GM21423 (cell line): ENCODE data around the gene ASXL1.

Source experiments
- ATAC-seq: cut with Tn5 transposase; IDR thresholded peaks from one replicate; pipeline ENCODE4 v1.9.1; 2021; ENCODE audit warnings: mild to moderate bottlenecking, moderate library complexity; ENCODE audit not compliant: unreplicated experiment

ASXL1 gene

DNA sequence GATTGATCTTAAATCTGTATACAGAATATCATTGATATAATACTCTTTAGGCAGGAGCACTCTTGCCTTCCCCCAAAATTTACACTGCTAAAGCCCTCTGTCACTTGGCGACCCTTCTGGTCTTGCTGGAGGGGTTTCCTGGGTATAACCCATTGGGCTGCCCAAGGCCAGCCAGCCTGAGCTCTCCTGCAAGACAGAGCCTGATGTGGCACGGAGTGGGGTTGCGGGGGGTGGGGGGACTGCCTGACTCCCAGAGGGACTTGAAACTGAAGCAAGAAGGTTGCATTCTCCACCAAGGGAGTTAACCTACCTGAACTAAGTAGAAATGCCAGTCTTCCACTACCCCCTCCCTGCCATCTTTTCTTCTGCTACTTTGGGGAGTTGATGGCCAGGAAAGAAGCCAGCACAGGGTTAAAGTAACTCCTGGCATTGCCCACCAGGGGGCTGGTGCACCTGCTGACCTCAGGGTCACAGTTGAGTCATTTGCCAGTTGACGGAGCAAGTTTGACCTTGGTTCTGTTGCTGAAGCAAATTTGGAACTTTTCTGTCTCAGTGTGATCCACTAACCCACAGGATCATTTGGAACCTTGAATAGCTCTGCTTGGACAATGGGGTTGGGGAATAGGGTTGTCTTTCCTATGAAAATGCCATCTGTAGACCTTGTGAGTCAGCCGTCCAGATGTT is 79.4 kb downstream of the ASXL1 start:
- no peak for ATAC-seq

DNA sequence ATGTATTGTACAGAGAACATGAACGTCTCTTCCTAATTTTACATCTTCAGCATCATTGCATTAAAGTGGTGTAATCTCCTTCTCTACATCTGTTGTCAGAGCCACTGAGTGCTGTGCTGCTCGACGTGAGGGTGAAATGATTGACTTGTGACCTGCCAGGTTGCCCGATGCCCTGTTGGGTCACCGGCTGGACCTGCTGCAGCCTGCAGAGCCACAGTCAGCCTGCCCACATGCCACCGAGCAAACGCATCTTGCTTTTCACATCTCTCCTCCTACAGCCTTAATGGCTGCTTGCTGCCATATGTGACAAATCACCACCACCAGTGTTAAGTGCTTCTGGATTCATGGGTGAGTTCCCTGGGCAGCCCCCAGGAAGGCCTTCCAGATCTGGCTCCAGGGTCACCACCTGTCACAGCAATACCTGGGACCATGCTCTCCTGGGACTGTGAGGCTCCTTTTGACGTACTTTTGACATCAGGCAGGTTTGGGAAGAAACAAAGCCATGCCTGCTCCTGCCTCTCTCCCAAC is 80.3 kb downstream of the ASXL1 start:
- ATAC-seq, result no peak

DNA sequence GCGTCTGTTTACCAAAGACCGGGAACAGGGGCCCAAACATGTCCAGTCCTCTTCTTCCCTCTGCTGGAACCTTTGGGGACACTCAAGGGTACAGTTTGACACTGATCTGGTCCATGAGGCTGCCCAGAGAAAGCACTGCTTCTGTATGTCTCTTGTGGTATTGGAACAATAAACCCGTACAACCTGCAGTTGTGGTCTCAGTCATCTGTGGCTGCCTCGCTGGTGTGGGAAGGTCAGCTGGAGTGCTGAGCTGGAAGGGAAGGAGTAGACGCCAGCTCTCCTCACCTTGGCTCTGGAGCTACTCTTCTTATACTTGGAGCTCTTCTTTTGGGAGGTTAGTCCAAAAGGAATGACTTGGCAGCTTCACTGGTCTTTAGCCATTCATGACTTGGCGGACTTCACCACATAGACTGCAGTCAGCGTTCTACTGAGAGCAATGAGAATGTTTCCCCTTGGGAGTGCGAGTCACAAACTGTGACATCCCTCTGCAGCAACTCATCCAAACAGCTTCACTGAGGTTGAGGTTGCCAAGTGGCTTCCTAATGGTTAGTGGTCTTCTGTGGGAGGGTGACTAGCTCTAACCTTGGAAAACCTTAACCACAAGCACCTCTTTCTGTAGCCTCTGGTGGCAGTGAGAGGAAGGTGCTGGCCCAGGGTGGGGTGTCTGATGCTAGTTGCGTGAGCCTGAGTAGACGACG is 81.2 kb downstream of the ASXL1 start:
- no peak for ATAC-seq

DNA sequence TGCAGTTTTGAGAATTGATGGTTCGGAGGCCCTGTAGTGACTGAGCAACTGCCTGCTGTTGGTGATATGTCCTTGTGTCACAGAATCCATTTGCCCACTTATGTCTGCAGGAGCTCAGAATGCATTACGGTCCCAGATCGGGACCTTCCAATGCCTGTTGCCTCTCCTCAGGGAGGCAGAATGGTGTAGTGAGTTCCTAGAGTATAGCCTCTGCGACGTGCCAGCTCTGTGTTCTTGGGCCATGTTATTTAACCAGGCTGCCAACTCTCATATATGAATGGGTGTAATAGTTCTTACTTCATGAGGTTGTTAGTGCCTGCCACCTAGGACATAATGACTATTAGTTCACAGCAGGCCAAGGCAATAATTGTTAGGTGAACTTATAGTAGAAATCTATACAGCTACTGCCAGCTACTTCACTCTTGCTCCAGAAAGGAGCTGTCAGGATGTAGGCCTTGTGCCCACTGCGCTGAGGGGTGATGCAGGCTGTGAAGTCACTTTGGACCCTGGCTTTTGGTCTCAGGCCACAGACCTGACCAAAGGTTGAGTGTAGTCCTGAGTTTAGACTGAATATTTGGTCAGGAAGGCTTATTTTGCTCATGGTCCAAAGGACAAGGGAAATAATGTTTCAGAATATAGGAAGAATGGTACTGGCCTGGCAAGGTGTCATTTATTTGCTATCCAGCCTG is 82.1 kb downstream of the ASXL1 start:
- no peak for ATAC-seq

DNA sequence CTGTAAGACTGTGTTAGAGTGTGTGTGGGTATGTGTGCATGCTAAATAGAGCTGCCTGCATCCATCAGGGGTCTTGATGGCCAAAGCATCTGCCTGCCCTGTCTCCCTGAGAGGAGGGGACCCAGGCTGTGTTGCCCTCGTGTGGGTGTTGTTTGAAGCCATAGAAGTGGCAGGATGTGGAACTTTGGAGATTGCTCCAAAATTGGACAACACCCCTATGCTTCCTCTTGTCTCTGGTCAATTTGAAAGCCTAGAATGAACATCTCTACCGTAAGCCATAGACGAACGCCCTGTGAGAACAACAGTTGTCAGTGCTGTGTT is 82.6 kb downstream of the ASXL1 start:
- ATAC-seq, result no peak

DNA sequence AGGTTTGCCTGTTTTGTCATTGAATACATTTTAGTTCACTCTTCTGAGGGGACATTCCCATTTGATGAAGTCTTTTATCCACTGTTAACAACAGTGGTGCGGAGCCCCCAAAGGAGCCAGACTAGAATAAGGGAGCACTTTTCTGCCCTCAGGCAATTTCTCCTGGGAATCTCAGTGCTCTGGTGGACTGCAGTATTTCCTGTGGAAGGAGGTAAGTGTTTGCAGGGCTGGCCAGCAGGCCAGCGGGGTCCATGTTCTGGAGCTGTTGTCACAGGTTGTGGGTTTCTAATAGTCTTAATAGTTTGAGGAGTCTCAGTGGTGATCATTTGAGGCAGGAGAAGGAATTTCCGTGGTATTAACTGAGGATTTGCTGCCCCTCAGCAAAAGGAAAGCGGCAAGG is 83.5 kb downstream of the ASXL1 start:
- ATAC-seq, result no peak

DNA sequence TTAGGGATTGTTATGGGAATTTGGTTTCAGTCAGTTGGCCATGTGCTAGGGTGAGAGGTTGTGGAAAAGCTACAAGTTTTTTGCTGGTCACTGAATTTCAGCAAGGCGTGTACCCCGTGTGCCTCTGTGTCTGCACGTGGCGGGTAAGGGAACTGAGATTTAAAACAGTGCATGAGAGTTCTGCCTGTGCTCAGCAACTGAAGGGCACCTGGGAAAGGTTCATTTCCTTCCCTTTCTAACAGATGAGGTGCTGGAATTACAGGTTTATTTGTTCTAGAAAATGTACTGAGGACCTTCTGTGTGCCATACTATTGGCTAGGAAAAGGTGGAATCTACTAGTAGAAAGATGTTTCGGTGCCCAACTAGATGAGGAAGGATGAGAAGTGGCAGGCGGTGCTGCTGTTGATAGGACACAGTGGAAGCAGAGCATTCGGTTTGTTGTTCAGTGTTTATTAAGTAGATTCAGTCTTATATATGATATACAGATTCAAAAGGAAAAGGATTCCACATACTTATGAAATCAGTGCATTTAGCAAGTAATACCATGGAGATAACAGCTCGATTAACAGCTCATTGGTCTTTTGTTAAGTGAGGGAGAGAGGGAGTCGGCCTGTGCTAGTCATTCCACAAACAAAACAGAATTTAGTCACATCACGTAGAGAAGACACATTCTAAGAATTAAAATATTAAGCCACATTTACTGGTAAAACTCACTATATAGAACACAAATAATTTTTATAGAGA is 84.7 kb downstream of the ASXL1 start:
- no peak for ATAC-seq

DNA sequence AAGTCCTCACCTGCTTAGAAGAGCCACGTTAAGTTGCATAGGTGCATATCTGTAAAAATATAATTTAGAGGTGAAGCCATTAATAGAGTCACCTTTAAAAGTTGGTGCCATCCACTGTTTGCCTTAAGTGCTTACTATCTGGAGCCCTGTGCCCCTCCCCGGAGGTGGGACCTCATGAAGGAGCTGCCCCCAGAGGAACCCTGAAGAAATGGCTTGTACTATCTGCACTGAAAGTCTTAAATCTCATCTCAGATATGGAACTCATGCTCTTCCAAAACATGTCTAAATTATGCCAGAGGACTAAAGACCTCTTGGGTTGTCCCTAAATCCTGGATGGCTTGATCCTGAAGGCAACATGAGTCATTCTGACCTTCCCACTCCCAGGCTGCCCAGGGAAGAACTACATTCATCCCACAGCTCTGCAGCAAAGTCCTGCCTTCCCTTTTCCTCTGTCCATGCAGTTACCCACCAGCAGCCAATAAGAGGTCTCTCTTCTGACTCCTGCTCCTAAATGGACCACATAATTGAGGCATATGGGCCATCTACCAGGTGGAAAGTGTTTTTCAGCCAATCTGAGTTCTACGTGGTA is 85.3 kb downstream of the ASXL1 start:
- ATAC-seq, result no peak

DNA sequence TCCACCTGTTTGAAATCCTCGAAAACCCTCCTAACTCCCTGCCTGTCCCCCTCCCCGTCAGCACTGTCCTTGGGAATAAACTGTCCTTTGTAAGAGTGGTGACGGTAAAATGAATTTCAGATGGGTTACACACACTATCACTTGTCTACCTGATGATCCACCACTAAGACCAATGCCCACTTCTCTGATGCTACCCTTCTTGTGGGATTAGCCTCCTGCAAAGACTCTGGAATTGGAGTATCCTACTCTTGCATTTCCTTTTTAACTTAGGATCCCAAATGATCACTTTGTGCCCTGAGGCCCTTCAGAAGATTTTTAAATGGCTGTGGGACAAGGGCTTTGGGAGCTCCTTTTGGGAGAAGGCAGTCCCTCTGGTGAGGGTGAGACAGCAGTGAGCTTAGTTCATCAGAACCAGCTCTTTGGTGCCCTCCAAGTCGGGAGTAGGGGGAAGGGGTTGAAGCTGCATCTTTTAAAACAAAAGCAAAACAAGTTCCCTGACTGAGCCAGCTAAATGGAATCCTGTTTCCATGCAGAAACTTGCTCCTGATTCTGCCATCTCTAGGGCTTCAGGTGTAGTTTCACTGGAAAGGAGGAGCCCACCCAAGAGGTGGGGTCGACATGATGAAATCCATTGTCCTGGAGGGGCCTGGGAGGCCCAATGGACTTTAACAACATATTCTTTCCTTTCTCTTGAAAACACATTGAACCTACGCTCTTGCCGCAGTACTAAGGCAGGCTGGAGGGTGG is 86.5 kb downstream of the ASXL1 start:
- ATAC-seq, result no peak

DNA sequence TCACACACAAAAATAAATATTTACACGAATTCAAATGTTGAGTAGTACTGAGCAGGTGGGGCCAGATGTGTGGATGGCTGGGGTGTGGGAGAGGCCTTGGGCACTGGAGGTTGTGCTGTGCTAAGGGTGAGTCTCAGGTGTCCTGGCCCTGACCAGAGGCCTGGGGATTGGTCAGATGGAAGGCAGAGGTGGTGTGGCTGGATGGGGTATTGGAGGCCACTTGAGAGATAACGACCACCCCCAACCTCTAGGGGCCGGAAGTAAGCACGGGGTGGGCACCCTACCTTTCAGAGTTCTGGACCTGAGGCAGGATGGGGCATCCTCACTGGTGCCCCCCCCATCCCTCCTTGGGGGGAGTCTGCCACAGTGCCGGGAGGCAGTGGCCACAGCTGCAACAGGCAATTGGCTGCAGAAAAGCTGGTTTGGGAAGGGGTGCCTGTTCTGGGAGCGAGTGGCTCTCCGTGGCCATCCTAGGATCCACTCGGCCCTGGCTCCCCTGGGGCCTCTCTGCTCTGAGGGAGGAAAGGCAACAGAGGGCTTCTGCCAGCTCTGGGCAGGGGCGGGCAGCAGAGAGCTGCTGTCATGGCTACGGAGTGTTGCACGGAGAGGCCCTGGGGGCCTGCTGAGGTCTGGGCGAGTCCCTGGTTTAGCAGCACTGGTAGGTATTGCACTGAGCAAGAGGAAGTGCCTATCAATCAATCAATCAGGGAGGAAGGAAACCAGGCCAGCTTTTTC is 87.6 kb downstream of the ASXL1 start:
- ATAC-seq, result no peak

DNA sequence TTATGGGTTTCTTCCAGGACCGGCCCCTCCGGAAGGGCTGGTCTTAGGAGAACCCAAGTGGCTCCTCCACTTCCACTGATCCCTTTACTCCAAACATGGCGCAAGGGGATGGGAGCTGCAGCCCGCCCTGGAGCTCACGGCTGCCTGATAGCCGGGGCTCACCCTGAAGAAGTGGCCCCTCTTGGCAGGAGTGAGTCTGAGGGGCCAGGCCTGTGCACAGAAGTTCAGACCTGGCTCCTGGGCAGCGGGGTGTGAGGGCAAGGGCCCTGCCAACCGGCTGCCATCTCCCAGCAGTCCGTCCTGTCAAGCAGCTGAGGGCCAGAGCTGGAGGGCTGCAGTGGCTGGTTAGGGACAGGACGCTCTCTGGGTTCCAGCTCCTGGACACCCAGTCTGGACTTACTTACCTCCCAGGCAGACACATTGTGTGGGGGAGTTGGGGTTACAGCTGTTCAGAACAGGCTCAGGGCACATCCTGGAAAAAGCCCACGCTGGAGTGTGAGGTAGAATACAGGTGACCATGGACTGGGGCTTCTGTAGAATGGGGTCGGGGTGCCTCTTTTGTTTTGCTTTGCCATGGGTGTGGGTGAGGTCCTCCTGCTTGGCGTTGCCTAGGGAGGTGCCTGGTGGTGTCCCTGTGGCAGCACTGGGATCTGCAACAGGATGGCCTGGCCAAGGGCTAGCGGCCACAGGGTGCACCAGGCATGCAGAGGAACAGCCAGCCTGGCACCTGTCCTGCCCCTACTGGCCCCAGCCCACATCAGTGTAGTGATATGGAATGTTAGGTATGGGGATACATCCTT is 88.4 kb downstream of the ASXL1 start:
- ATAC-seq, result no peak

DNA sequence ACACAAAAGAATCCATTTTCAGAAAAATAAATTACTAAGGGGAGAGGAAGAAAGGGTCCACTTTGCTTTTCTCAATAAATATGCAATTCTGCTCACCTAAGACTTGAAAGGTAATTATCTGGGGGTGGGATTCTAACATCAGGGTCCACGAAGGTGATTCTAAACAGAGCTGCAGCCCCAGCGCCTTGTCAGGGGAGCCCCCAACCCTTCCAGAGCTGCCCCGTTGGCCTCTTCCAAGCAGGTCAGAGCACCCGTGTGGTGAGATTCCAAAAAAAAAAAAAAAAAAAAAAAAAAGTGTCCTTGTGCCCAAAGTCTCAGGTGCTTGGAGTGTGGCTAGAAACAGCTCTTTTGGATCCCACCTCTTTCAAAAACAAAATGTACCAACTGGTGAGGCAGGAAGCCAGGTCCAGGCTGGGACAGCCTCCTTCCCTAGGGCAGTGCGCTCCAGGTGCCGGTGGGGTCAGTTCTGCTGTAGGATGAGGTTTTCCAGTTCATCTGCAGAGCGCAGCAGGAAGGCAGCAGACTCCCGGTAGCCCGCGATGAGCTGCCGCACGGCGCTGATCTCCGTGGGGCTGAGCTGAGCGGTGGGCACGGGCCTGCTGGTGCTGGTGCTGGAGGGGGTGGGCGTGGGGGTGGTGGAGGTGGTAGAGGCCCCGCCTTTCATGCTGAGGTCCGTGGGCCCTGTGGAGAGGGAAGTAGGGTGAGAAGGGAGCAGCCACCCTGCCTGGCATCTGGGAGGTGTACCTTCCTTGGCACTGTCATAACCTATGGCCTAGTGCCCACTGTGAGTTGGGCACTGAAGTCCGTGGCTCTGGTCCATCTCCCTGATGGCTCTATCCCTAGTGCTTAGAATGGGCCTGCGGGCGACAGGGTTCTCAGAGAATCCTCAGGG is 89.3 kb downstream of the ASXL1 start:
- no peak for ATAC-seq

DNA sequence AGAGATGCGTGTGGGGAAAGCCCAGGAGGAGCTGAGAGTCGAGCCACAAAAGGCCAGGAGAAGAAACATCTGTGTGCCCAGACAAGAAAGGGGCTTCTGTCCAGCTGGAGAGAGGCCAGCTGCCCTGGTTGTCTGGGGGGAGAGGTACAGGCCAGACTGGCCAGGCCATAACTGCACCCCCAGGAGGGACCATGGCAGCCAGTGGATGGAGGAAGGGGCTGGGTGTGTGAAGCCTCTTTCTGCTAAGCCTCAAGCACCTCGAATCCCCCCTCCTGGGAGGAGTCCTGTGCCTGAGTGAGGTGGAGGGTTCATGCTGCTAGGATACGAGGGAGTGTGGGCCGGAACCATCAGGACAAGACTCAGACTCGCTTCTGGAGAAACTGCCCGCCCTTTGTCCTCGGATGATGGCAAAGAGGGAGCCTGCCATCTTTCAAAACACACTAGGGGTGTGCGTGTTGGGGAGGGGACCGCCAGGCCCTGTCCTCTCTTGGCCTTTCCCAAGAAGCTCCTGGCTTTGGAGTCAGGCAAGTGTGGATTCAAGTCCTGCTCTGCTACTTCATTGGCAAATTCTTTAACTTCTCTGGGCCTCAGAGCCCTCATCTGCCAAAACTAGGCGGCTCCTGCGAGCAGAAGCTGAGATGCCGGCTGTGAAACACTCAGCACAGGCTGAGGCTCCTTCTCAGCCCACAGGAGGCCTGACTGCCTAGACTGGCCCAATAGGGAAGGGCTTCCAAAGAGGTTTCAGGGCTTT is 90.3 kb downstream of the ASXL1 start:
- no peak for ATAC-seq

DNA sequence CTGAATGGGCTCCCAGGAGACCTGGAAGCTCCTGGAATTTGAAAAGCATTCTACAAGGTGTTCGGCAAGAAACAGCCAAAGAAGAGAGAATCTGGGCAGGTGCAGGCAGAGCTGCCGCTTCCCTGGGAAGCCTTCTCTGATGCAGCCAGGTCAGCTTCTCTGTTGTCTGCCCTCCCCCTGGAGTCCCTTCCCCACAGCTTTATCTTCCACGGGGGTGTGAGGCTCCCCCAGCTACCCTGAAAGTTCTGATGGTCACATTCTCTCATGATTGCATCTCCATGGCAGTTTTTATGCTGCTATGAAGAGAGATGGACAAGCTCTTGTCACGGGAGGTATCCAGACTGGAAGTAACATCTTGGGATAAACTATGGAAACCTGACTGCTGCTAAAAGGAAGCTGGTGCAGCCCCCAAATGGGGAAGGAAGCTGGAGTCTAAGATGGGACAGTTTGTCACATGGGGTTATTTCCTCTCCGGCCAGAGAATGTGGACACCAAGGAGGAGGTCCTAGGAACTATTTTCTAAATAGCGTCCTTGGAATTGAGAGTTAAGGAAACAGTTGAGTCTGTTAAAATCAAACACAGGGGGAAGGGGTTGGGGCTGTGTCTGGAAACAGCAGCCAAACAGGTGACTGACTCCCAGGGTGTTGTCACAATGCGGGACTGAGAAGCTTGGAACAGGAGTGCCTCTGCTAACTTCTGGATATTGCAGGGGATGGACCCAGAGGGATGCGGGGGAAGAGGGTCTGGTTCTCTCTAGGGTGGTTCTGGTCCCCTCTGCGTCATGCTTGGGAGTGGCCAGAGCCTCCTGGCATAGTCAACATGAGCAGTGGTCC is 91.1 kb downstream of the ASXL1 start:
- ATAC-seq, result no peak

DNA sequence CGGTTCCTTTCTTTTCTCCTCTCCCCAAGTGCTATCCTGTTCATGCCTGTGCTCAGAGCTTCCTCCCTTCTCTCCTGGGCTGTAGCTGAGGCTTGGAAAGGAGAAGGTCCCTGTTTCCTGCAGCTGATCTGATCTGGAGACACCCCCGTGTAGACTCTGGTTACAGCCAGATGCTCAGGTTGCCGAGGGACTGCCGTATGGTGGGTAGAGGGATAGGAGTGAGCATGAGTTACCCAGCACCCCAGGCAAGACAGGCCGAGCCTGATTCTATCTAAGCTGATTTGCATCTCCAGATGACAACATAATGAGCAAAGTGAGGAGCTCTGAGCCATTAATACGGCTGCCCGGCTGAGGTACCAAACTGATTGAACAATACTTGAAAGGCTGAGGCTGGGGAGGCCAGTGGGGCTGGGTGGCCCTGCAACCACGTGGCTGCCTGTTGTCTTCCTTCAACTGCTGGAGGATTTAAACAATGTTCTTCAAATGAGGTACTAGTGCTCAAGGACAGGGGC is 91.8 kb downstream of the ASXL1 start:
- ATAC-seq, result no peak

DNA sequence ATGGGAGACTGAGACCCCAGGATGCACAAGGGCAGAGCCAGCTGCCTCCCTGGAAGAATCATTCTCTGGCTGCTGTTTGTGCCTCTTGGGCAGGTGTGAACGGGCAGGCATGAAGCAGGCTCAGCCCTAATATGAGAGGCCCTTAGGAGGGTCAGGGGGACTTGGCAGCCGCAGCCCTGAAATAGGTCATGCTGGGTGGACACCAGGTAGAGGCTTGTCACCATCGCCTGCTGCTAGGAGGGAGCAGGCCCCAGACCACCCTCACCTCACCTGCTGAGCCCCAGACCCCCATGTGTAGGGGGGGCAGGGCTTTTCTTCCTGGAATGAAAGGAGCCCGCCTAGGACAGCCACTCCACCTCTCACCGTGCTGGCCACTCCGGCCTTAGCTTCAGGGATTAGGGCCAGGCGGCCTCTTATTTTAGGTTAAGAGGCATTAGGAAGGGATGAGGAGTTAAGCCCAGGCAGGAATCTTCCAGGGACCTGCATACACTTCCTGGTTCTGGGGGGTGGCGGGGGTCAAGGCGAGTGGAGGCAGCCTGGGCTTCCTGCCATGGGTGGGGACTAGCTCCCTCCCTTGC is 92.4 kb downstream of the ASXL1 start:
- no peak for ATAC-seq
